Activated T-cell treated with anti-CD3 and anti-CD28 coated beads, Interleukin-2, amount 50 U/mL, for 24 hours (primary cell): Measurements from ENCODE around the gene POLN.

ENCODE experiments used
- DNase-seq: peaks from one replicate; pipeline ENCODE4 v3.0.0-alpha.2; 2020
- H3K27ac Mint-ChIP-seq: 2 replicates; pipeline ENCODE4 v1.8.0; 2020; ENCODE audit warnings: mild to moderate bottlenecking, mixed read lengths
- H3K27me3 Mint-ChIP-seq: 2 replicates; pipeline ENCODE4 v1.8.0; 2020; ENCODE audit warnings: mixed read lengths
- H3K36me3 Mint-ChIP-seq: 2 replicates; pipeline ENCODE4 v1.8.0; 2020; ENCODE audit warnings: low read depth, mixed read lengths
- H3K4me1 Mint-ChIP-seq: 2 replicates; pipeline ENCODE4 v1.8.0; 2020; ENCODE audit warnings: low read depth, mixed read lengths
- H3K4me3 Mint-ChIP-seq: 2 replicates; pipeline ENCODE4 v1.8.0; 2020; ENCODE audit warnings: mild to moderate bottlenecking, moderate library complexity, mixed read lengths
- H3K9me3 Mint-ChIP-seq: 2 replicates; pipeline ENCODE4 v1.8.0; 2020; ENCODE audit warnings: mixed read lengths

POLN gene

GRCh38 chr4:2138846-2139500, 102.9 kb downstream of the POLN start:
- H3K27ac Mint-ChIP-seq: no peak overlapping the region
- H3K36me3 Mint-ChIP-seq: no peaks in the 10 kb centered on the region

GRCh38 chr4:2136726-2137125, 105.2 kb downstream of the POLN start:
- Mint-ChIP-seq H3K4me1 (peaks cover 21% of the 10 kb centered on the region), H3K27me3 (no peaks in the 10 kb centered on the region), H3K4me3 (no peak overlapping the region), H3K27ac (no peak overlapping the region), H3K36me3 (no peaks in the 10 kb centered on the region), H3K9me3 (peaks cover 19% of the 10 kb centered on the region)
- DNase-seq: no peak

More at GRCh38 chr4:2138846-2139500, 102.9 kb downstream of the POLN start:
- no peaks in the 10 kb centered on the region for H3K9me3 Mint-ChIP-seq
- no peak for DNase-seq
- H3K4me3 Mint-ChIP-seq: no peak overlapping the region
- peaks cover 38% of the 10 kb centered on the region for H3K4me1 Mint-ChIP-seq
- no peaks in the 10 kb centered on the region for H3K27me3 Mint-ChIP-seq

DNA sequence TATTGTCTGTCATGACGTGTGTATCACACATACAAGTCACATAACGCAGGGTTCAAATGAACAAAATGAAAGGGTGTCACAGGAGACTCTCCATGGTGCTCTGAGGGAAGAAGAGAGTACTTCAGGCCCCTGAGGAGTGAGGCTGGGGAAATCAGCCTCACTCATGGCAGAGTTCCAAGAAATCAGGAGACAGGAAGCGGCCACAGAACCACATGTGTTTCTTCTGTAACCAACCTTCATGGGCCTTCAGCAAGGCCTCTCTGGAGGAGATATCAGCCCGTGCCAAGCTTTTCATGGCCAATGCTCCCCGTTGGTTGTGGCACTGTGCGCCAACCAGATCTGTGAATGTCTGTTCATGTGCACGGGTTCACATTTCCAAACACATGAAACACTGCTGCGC, 106.8 kb downstream of the POLN start:
- no peak for DNase-seq
- no peak overlapping the region for H3K27ac Mint-ChIP-seq

DNA sequence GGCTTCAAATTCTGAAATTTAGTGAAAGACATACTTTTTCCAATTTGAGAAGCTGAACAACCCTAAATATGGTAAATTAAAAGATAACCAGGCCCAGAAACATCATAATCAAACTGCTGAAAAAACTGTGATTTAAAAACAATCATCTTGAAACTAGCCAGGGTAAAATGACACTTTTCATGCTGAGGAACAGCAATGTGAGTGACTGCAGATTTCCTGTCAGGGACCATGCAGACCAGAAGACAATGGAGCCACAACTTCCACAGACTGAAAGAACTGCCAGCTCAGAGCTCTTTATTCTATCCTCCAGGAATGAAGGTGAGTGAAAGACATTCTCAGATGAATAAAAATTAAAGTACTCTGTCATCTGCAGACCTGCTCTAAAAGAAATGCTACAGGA, 109.5 kb downstream of the POLN start:
- no peak for DNase-seq
- H3K27ac Mint-ChIP-seq: no peak overlapping the region

More for the DNA sequence above, 106.8 kb downstream of the POLN start:
- Mint-ChIP-seq H3K4me3 (no peak overlapping the region), H3K9me3 (peaks cover 22% of the 10 kb centered on the region), H3K27me3 (no peaks in the 10 kb centered on the region), H3K4me1 (peaks cover 14% of the 10 kb centered on the region), H3K36me3 (no peaks in the 10 kb centered on the region)

GRCh38 chr4:2127609-2128332, 114.2 kb downstream of the POLN start:
- Mint-ChIP-seq H3K36me3 (no peaks in the 10 kb centered on the region), H3K27ac (no peak overlapping the region), H3K9me3 (peaks cover 13% of the 10 kb centered on the region), H3K27me3 (no peaks in the 10 kb centered on the region), H3K4me1 (no peaks in the 10 kb centered on the region), H3K4me3 (no peak overlapping the region)
- DNase-seq: no peak

More for the DNA sequence above, 109.5 kb downstream of the POLN start:
- Mint-ChIP-seq H3K9me3 (peaks cover 22% of the 10 kb centered on the region), H3K4me3 (no peak overlapping the region), H3K4me1 (peaks cover 14% of the 10 kb centered on the region), H3K36me3 (no peaks in the 10 kb centered on the region), H3K27me3 (no peaks in the 10 kb centered on the region)

GRCh38 chr4:2126309-2127043, 115.4 kb downstream of the POLN start:
- H3K4me1 Mint-ChIP-seq: no peaks in the 10 kb centered on the region
- no peak for DNase-seq
- H3K27ac Mint-ChIP-seq: no peak overlapping the region
- no peak overlapping the region for H3K4me3 Mint-ChIP-seq
- H3K9me3 Mint-ChIP-seq: no peaks in the 10 kb centered on the region
- H3K36me3 Mint-ChIP-seq: no peaks in the 10 kb centered on the region
- no peaks in the 10 kb centered on the region for H3K27me3 Mint-ChIP-seq

GRCh38 chr4:2125831-2126230, 116.1 kb downstream of the POLN start:
- Mint-ChIP-seq H3K4me1 (no peaks in the 10 kb centered on the region), H3K27me3 (no peaks in the 10 kb centered on the region), H3K9me3 (no peaks in the 10 kb centered on the region), H3K4me3 (no peak overlapping the region), H3K36me3 (no peaks in the 10 kb centered on the region), H3K27ac (no peak overlapping the region)
- DNase-seq: no peak

DNA sequence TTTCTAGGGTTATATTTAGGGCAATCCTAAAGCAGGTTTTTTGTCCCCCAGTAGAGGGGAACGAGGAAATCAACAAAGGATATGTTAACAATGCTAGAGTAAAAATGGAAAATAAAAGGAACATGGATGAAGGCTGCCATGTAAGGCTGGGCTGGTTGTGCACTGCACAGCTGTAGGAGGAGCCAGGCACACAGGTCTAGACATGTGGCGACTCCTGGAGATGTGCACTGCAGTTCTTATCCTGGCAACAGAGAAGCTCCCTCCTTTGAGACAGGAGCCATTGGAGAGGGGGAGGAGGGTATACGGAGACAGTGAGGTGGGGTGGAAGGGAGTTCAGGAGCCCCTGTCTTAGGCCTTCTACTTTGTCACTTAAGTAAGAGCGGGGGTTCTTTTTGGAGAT, 116.9 kb downstream of the POLN start:
- H3K4me1 Mint-ChIP-seq: no peaks in the 10 kb centered on the region
- H3K9me3 Mint-ChIP-seq: no peaks in the 10 kb centered on the region
- H3K4me3 Mint-ChIP-seq: no peak overlapping the region
- H3K36me3 Mint-ChIP-seq: no peaks in the 10 kb centered on the region
- no peaks in the 10 kb centered on the region for H3K27me3 Mint-ChIP-seq
- DNase-seq: no peak
- H3K27ac Mint-ChIP-seq: no peak overlapping the region

DNA sequence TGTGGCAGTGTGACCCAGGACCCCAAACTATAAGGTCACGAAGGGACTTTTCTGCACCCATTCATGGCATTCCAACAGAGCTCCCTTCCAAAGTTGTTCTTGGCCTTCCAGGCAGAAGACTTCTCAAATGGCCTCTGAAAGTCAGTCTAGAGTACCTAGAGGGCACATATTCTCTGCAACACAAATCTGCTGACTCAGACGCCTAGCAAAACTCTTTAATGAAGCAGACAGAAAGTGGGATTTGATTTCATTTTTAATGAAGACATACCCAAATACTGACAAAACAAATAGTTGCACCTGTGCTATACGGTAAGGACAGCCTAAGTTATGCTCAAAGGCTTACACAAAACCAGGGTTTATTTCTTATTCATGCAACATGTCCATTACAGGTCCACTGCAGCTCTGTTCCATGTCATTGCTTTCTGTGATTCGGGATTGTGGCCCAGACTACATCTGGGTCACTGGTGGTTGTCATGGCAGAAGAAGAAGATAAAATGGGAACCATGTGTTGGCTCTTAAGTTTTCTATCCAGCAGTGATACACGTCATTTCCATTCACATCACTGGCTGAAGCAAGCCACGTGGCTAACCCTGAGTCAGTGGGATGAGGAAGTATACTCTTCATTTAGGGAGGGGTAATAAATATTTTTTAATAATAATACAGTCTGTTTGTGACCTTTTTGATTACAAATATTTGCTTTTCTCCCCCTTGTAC, 125.1 kb downstream of the POLN start:
- no peaks in the 10 kb centered on the region for H3K36me3 Mint-ChIP-seq
- H3K27me3 Mint-ChIP-seq: no peaks in the 10 kb centered on the region

GRCh38 chr4:2105559-2105958, 136.4 kb downstream of the POLN start:
- Mint-ChIP-seq H3K36me3 (peaks cover 3% of the 10 kb centered on the region), H3K27me3 (peaks cover 10% of the 10 kb centered on the region), H3K9me3 (peaks cover 14% of the 10 kb centered on the region), H3K27ac (no peak overlapping the region), H3K4me3 (no peak overlapping the region), H3K4me1 (peaks cover 7% of the 10 kb centered on the region)
- no peak for DNase-seq

More for the DNA sequence above, 125.1 kb downstream of the POLN start:
- DNase-seq: no peak
- no peaks in the 10 kb centered on the region for H3K9me3 Mint-ChIP-seq
- no peak overlapping the region for H3K4me3 Mint-ChIP-seq
- H3K4me1 Mint-ChIP-seq: no peaks in the 10 kb centered on the region
- H3K27ac Mint-ChIP-seq: no peak overlapping the region

- Mint-ChIP-seq H3K9me3 (peaks cover 14% of the 10 kb centered on the region), H3K4me1 (peaks cover 7% of the 10 kb centered on the region), H3K27me3 (peaks cover 10% of the 10 kb centered on the region), H3K27ac (no peak overlapping the region), H3K36me3 (peaks cover 3% of the 10 kb centered on the region), H3K4me3 (no peak overlapping the region)
- DNase-seq: no peak
These were observed 137.2 kb downstream of the POLN start for GRCh38 chr4:2104556-2105345.

- Mint-ChIP-seq H3K27me3 (peaks cover 12% of the 10 kb centered on the region), H3K36me3 (peaks cover 3% of the 10 kb centered on the region), H3K27ac (no peak overlapping the region), H3K9me3 (peaks cover 14% of the 10 kb centered on the region), H3K4me3 (no peak overlapping the region), H3K4me1 (peaks cover 6% of the 10 kb centered on the region)
- no peak for DNase-seq
These were observed 137.9 kb downstream of the POLN start for GRCh38 chr4:2103843-2104547.

- H3K9me3 Mint-ChIP-seq: peaks cover 14% of the 10 kb centered on the region
- peaks cover 3% of the 10 kb centered on the region for H3K36me3 Mint-ChIP-seq
These were observed 138.6 kb downstream of the POLN start for GRCh38 chr4:2103127-2103842.

More at GRCh38 chr4:2103127-2103842, 138.6 kb downstream of the POLN start:
- H3K27me3 Mint-ChIP-seq: peaks cover 4% of the 10 kb centered on the region
- H3K4me3 Mint-ChIP-seq: no peak overlapping the region
- no peak for DNase-seq
- H3K27ac Mint-ChIP-seq: no peak overlapping the region
- no peaks in the 10 kb centered on the region for H3K4me1 Mint-ChIP-seq
